H1 (cell line): ENCODE data around the gene RPL38. TPM values are rescaled to one million over a fixed set of nuclear protein-coding genes. Genes with fewer than 3 reads are reported as not detected.

Source experiments
- CTCF ChIA-PET: fragments of 300-600 bp; sonication (Branson Sonifier 250); formaldehyde crosslinking; loops from one replicate; lab custom pipeline; 2021; ENCODE audit not compliant: partially characterized antibody; lab: Charles Lee
- POLR2A ChIA-PET: fragments of 300-600 bp; sonication (Branson Sonifier 250); formaldehyde crosslinking; loops from one replicate; lab custom pipeline; 2021; ENCODE audit warnings: inconsistent platforms; ENCODE audit not compliant: partially characterized antibody; lab: Charles Lee
- DNase-seq, 2 experiments: peaks; one replicate each; pipeline versions ENCODE4 v3.0.0 to v3.0.0-alpha.2; 2010 to 2022; ENCODE audit warnings: low spot score in 2 of 2, low read depth in 1 of 2, mixed read lengths in 1 of 2
- FAIRE-seq: peaks from 2 replicates; lab custom pipeline; 2011; peaks lifted over from hg19 to GRCh38; lab: Jason Lieb, UNC
- H2AFZ ChIP-seq: 2 replicates; pipeline ENCODE4 v1.8.1; 2012; ENCODE audit warnings: low read length, inconsistent platforms
- H2AK5ac ChIP-seq: 2 replicates; pipeline ENCODE4 v1.6.1; 2013; ENCODE audit warnings: low read depth, low read length
- H2BK120ac ChIP-seq: replicated peaks from 2 replicates; pipeline ENCODE3; 2013; ENCODE audit warnings: low read depth, low read length, inconsistent platforms
- H2BK12ac ChIP-seq: 2 replicates; pipeline ENCODE4 v1.6.1; 2013; ENCODE audit warnings: low read depth, low read length
- H2BK15ac ChIP-seq: 2 replicates; pipeline ENCODE4 v1.6.1; 2013; ENCODE audit warnings: low read length
- H2BK20ac ChIP-seq: 2 replicates; pipeline ENCODE4 v1.6.1; 2013; ENCODE audit warnings: low read length
- H2BK5ac ChIP-seq: 2 replicates; pipeline ENCODE4 v1.6.1; 2013; ENCODE audit warnings: low read depth, low read length
- H3K14ac ChIP-seq: 2 replicates; pipeline ENCODE4 v1.6.1; 2013; ENCODE audit warnings: inconsistent platforms; ENCODE audit not compliant: insufficient read length
- H3K18ac ChIP-seq: 2 replicates; pipeline ENCODE4 v1.6.1; 2013; ENCODE audit warnings: low read length; ENCODE audit errors: extremely low read depth
- H3K23ac ChIP-seq: 2 replicates; pipeline ENCODE4 v1.6.1; 2013; ENCODE audit warnings: inconsistent platforms; ENCODE audit not compliant: insufficient read length
- H3K23me2 ChIP-seq: 2 replicates; pipeline ENCODE4 v1.6.1; 2013; ENCODE audit warnings: low read depth, low read length
- H3K27ac ChIP-seq: 2 replicates; pipeline ENCODE4 v1.6.1; 2011; ENCODE audit warnings: low read depth, low read length, inconsistent platforms
- H3K27me3 ChIP-seq, 4 experiments: replicated peaks in 1 of 4; 1 replicate in 1 of 4; 2 replicates in 3 of 4; pipeline versions ENCODE4 v1.6.1 to v1.8.1; 2011 to 2013; ENCODE audit warnings: low read length in 3 of 4, mild to moderate bottlenecking in 3 of 4, inconsistent platforms in 2 of 4, mixed read lengths in 2 of 4, moderate library complexity in 1 of 4; ENCODE audit not compliant: control insufficient read depth in 3 of 4, insufficient read depth in 3 of 4; ENCODE audit errors: extremely low read depth in 1 of 4
- H3K36me3 ChIP-seq, 4 experiments: 2 replicates each; pipeline versions ENCODE4 v1.6.1 to v1.8.1; 2011 to 2013; ENCODE audit warnings: mild to moderate bottlenecking in 4 of 4, low read length in 3 of 4, moderate library complexity in 2 of 4, control low read depth in 1 of 4, inconsistent platforms in 1 of 4; ENCODE audit not compliant: insufficient read depth in 4 of 4, control insufficient read depth in 2 of 4
- H3K4ac ChIP-seq: replicated peaks from 2 replicates; pipeline ENCODE3; 2013; ENCODE audit warnings: low read length, low read depth, mixed read lengths, inconsistent platforms; ENCODE audit not compliant: insufficient read length
- H3K4me1 ChIP-seq, 4 experiments: replicated peaks in 1 of 4; 1 replicate in 1 of 4; 2 replicates in 3 of 4; pipeline versions ENCODE4 v1.6.1 to v1.8.1; 2011 to 2013; ENCODE audit warnings: low read length in 3 of 4, inconsistent platforms in 2 of 4, mixed read lengths in 1 of 4; ENCODE audit not compliant: insufficient read depth in 4 of 4, control insufficient read depth in 3 of 4
- H3K4me2 ChIP-seq, 2 experiments: 2 replicates each; pipeline versions ENCODE4 v1.6.1 to v1.8.1; 2011 to 2013; ENCODE audit warnings: low read depth in 2 of 2, low read length in 2 of 2, control low read depth in 1 of 2, inconsistent platforms in 1 of 2, mild to moderate bottlenecking in 1 of 2; ENCODE audit not compliant: insufficient read depth in 1 of 2
- H3K4me3 ChIP-seq, 4 experiments: fragments of 200-600, 300-600 bp in 1 of 4; sonication (generic), shearing (Covaris generic), sonication (Bioruptor Twin) in 1 of 4; 2 replicates each; pipeline versions ENCODE4 v1.5.1 to v1.8.1; 2011 to 2016; ENCODE audit warnings: low read length in 4 of 4, low read depth in 3 of 4, control low read depth in 2 of 4, inconsistent platforms in 2 of 4, mild to moderate bottlenecking in 2 of 4, mixed read lengths in 1 of 4, moderate library complexity in 1 of 4; ENCODE audit not compliant: insufficient read depth in 2 of 4; ENCODE audit errors: extremely low read depth in 1 of 4
- H3K56ac ChIP-seq: replicated peaks from 2 replicates; pipeline ENCODE3; 2013; ENCODE audit warnings: low read depth, mild to moderate bottlenecking, mixed read lengths, low read length, inconsistent platforms; ENCODE audit not compliant: insufficient read length
- H3K79me1 ChIP-seq: 2 replicates; pipeline ENCODE4 v1.6.1; 2013; ENCODE audit warnings: low read depth, low read length, control low read depth
- H3K79me2 ChIP-seq, 2 experiments: 2 replicates each; pipeline versions ENCODE4 v1.6.1 to v1.8.1; 2012 to 2013; ENCODE audit warnings: low read length in 2 of 2, mild to moderate bottlenecking in 2 of 2, inconsistent platforms in 1 of 2; ENCODE audit not compliant: insufficient read depth in 2 of 2, control insufficient read depth in 1 of 2
- H3K9ac ChIP-seq, 4 experiments: replicated peaks in 1 of 4; 1 replicate in 1 of 4; 2 replicates in 3 of 4; pipeline versions ENCODE4 v1.6.1 to v1.8.1; 2011 to 2013; ENCODE audit warnings: low read depth in 3 of 4, low read length in 3 of 4, control low read depth in 2 of 4, mild to moderate bottlenecking in 2 of 4, moderate library complexity in 2 of 4, inconsistent platforms in 1 of 4; ENCODE audit errors: extremely low read depth in 1 of 4
- H3K9me3 ChIP-seq, 2 experiments: 2 replicates each; pipeline versions ENCODE4 v1.6.1 to v1.8.1; 2012 to 2013; ENCODE audit warnings: mild to moderate bottlenecking in 2 of 2, moderate library complexity in 2 of 2, control low read depth in 1 of 2, inconsistent platforms in 1 of 2, low read depth in 1 of 2, low read length in 1 of 2, mixed read lengths in 1 of 2; ENCODE audit not compliant: insufficient read depth in 2 of 2
- H4K20me1 ChIP-seq, 2 experiments: replicated peaks in 1 of 2; 2 replicates each; pipeline versions ENCODE3 to v1.8.1; 2011 to 2013; ENCODE audit warnings: inconsistent platforms in 2 of 2, low read length in 2 of 2, mild to moderate bottlenecking in 1 of 2; ENCODE audit not compliant: insufficient read depth in 2 of 2, control insufficient read depth in 1 of 2
- H4K5ac ChIP-seq: 2 replicates; pipeline ENCODE4 v1.6.1; 2013; ENCODE audit warnings: low read length, low read depth, mixed read lengths, inconsistent platforms; ENCODE audit not compliant: insufficient read length
- H4K8ac ChIP-seq: 2 replicates; pipeline ENCODE4 v1.8.0; 2013; ENCODE audit warnings: mild to moderate bottlenecking, moderate library complexity, low read length, inconsistent platforms; ENCODE audit not compliant: insufficient read depth; ENCODE audit errors: extremely low read depth
- H4K91ac ChIP-seq: replicated peaks from 2 replicates; pipeline ENCODE3; 2013; ENCODE audit warnings: low read length, mixed read lengths, inconsistent platforms; ENCODE audit not compliant: insufficient read length
- CBX5 ChIP-seq: fragments of 300-800, 300-1000 bp; sonication (generic); IDR thresholded peaks from 2 replicates; pipeline ENCODE4 v1.7.1; 2016; ENCODE audit warnings: antibody characterized with exemption, low read length, low read depth
- GABPA ChIP-seq: IDR thresholded peaks from 2 replicates; pipeline ENCODE4 v1.6.1; 2011; ENCODE audit warnings: mild to moderate bottlenecking, low read length, moderate library complexity, borderline replicate concordance; ENCODE audit not compliant: insufficient read depth
- JUND ChIP-seq: IDR thresholded peaks from 2 replicates; pipeline ENCODE4 v1.6.1; 2011; ENCODE audit warnings: mild to moderate bottlenecking, improper control_type of control experiment, low read length
- ZNF274 ChIP-seq: IDR thresholded peaks from 2 replicates; pipeline ENCODE4 v1.7.0; 2012; ENCODE audit warnings: low read length, borderline replicate concordance; ENCODE audit errors: extremely low read depth
- WGBS, 2 experiments: shearing (Covaris generic) in 1 of 2; methylation state at CpG; one replicate each; pipeline versions ENCODE4 v1.1.6 to v1.1.7; 2013 to 2015; ENCODE audit warnings: low lambda C conversion rate in 2 of 2, mixed read lengths in 2 of 2, inconsistent platforms in 1 of 2, low coverage in 1 of 2, missing lambda C conversion rate in 1 of 2; ENCODE audit not compliant: insufficient replicate concordance in 2 of 2, insufficient coverage in 1 of 2, insufficient read length in 1 of 2; ENCODE audit errors: extremely low coverage in 1 of 2, missing lambda C conversion rate in 1 of 2; 5-methylcytosine and 5-hydroxymethylcytosine counted together
- polyA plus RNA-seq, 7 experiments: library from polyadenylated mRNA; depleted of rRNA in 3 of 7; stranded (reverse) in 5 of 7; unstranded in 2 of 7; fragments of >200 nt in 5 of 7; fragments of 200-250 nt in 2 of 7; gene quantifications; 1 replicate in 5 of 7; 2 replicates in 1 of 7; 4 replicates in 1 of 7; pipeline versions ENCODE4 v1.2.1 to v1.2.3, GENCODE V29; 2011 to 2013; ENCODE audit warnings: missing spikeins in 2 of 7, mixed read lengths in 2 of 7
- total RNA-seq: library from RNA; stranded (reverse); fragmentation: NEBNext Ultra II Directional; extraction: Animal tissue kit (Norgen Biotek cat#: 25700); gene quantifications from 2 replicates; pipeline ENCODE4 v1.2.1, GENCODE V29; 2021

RPL38 gene
- total and polyA plus RNA-seq, 2 of the 8 experiments (the other 6 are each of a cell fraction or from before 2014, with no cell fraction given), result 412 to 1,195 TPM

- Histone ChIP-seq H4K8ac (peak overlapping the region; percentile 20), H4K20me1 (no peaks in the 10 kb centered on the region), H2BK12ac (peak overlapping the region; percentile 75), H2BK5ac (peak overlapping the region; percentile 21; the same call in 1 of the 2 replicates), H3K9ac (no peak overlapping the region), H2AK5ac (0 out of 2 replicates have a peak overlapping the region, but pooled peaks have one; percentile 47), H3K4me3 (no peak overlapping the region), H3K36me3 (no peaks in the 10 kb centered on the region), H2BK120ac (no peak overlapping the region), H2BK15ac (peak overlapping the region; percentile 92), H3K4me2 (peak overlapping the region in 1 of 2 experiments; percentile 41; a peak in 1 of 4 replicates), H3K23ac (no peak overlapping the region), H3K79me1 (no peaks in the 10 kb centered on the region), H4K5ac (no peak overlapping the region), H3K14ac (no peak overlapping the region), H3K18ac (peak overlapping the region; percentile 76), H4K91ac (peak overlapping the region; percentile 83), H3K27me3 (no peaks in the 10 kb centered on the region), H3K27ac (no peak overlapping the region), H2AFZ (no peak overlapping the region), H3K56ac (no peak overlapping the region), H2BK20ac (peak overlapping the region; percentile 82; the same call in 1 of the 2 replicates), H3K79me2 (no peaks in the 10 kb centered on the region), H3K4me1 (peaks cover 11 to 23% (median 14%) of the 10 kb centered on the region in 4 experiments), H3K9me3 (0 out of 4 replicates have a peak, but pooled peaks cover 0 to 4% of the 10 kb centered on the region in 2 experiments), H3K4ac (peak overlapping the region; percentile 50), H3K23me2 (no peaks in the 10 kb centered on the region)
- POLR2A ChIA-PET, result interaction anchor here (0.9 to 8.2 kb wide), 6 partner anchors 10 to 33 kb away, joined by 3 to 61 read pairs (median 6); partner anchors contain the start of gene TTYH2
- TF ChIP-seq JUND (no peak), CBX5 (no peak), GABPA (no peak), ZNF274 (no peak)
- CTCF ChIA-PET, result interaction anchor here (1.1 to 2.4 kb wide), 10 partner anchors 10 to 56 kb away, joined by 3 to 10 read pairs (median 5); partner anchors contain the start of gene DNAI2
- DNase-seq (no peak), FAIRE-seq (no peak)
- WGBS, 2 experiments, result 81% methylated on average over 6 of the region's 6 CpGs; no CpG with 5 or more reads in 1 of the 2 experiments
These were observed 41.1 kb downstream of the RPL38 start for GRCh38 chr17:74244548-74244947.
